ENCODE measurements around the gene NBEA. TPM values are rescaled to one million over a fixed set of nuclear protein-coding genes. Genes with fewer than 3 reads are reported as not detected.
A peak's percentile ranks its signal among the peaks of the same experiment; 100 is the strongest.

Gene NBEA
- total RNA-seq, 1 experiment from 2014 or later: 5.1 TPM

GRCh38 chr13:35157143-35157755, 215.2 kb downstream of the NBEA start:
- in situ Hi-C loops (cut with HindIII; ENCODE audit: low sequenced_read_pairs): no loop called here
- peak; percentile 83 for DNase-seq (ENCODE audit: low spot score)

DNA sequence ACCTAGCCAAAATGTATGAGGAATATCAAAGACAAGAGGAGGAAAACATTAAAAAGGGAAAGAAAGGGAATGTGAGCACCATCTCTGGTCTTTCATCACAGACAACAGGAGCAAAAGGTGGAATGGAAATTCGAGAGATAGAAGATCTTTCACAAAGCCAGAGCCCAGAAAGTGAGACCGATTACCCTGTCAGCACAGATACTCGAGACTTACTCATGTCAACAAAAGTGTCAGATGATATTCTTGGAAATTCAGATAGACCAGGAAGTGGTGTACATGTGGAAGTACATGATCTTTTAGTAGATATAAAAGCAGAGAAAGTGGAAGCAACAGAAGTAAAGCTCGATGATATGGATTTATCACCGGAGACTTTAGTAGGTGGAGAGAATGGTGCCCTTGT, 217.0 kb downstream of the NBEA start:
- DNase-seq (ENCODE audit: low spot score): no peak
- in situ Hi-C loops (cut with HindIII; ENCODE audit: low sequenced_read_pairs): no loop called here

DNA sequence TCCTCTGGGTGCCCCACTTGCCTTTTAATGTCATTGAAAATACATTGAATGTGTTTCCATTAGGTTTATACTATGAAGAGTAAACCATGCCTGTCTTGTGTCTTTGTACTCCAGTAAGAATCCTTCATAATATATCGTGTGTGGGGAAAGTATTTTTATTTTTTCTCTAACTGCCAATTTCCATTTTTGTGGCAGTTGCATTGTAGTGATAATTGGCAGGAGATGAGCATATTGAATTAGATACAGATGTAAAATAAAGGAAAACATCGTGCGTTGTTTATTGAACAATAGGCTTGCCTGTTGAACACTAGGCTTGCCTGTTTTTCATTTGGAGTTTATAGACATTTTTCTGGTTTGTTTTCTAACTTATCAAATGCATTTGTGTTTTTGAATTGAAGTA, 218.8 kb downstream of the NBEA start:
- in situ Hi-C loops (cut with HindIII; ENCODE audit: low sequenced_read_pairs): no loop called here
- DNase-seq (ENCODE audit: low spot score): no peak

- no peak for DNase-seq (ENCODE audit: low spot score)
- in situ Hi-C loops (cut with HindIII; ENCODE audit: low sequenced_read_pairs): no loop called here
Measured at GRCh38 chr13:35162420-35162819, 220.3 kb downstream of the NBEA start.

DNA sequence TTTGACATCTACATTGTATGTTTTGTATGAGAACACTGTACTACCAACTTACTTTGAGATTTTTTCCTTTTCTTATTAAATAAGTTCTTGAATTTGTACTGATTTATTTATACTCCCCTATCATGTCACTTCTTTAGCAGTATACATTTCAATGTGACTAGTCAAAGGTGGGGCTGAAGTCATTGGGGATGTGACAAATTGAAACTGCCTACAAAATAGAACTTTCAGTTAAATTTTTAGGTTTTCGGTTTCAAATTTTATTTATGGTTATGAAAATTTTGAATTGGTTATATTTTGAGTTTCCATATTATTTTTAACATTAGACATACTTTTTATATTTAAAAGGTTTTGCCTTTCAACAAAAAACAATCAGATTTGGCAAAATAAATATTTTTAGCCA, 221.6 kb downstream of the NBEA start:
- no peak for DNase-seq (ENCODE audit: low spot score)
- in situ Hi-C loops (cut with HindIII; ENCODE audit: low sequenced_read_pairs): no loop called here

- peak; percentile 78 for DNase-seq (ENCODE audit: low spot score)
- in situ Hi-C loops (cut with HindIII; ENCODE audit: low sequenced_read_pairs): no loop called here
Measured at GRCh38 chr13:35164324-35164932, 222.4 kb downstream of the NBEA start.

- DNase-seq (ENCODE audit: low spot score): peak; percentile 36
- in situ Hi-C loops (cut with HindIII; ENCODE audit: low sequenced_read_pairs): no loop called here
Measured at GRCh38 chr13:35165205-35165604, 223.1 kb downstream of the NBEA start.

DNA sequence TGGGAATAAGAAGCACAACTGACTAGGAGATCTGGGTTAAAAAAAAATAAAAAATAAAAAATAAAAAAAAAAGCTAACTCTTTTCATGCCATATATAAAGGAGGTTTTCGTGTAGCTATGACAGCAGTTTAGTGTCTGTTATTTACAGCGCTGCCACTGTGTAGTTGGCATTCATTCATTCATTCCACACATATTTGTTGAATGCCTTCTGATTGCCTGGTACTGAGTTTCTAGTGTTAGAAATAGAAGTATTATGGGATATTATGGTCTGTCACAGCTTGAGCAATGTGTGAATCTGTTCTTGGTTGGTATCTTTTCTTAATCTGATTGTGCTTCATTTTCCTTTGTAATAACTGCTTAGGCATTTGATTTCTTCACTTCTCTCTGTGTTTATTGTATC, 237.4 kb downstream of the NBEA start:
- no peak for DNase-seq (ENCODE audit: low spot score)
- in situ Hi-C loops (cut with HindIII; ENCODE audit: low sequenced_read_pairs): no loop called here

DNA sequence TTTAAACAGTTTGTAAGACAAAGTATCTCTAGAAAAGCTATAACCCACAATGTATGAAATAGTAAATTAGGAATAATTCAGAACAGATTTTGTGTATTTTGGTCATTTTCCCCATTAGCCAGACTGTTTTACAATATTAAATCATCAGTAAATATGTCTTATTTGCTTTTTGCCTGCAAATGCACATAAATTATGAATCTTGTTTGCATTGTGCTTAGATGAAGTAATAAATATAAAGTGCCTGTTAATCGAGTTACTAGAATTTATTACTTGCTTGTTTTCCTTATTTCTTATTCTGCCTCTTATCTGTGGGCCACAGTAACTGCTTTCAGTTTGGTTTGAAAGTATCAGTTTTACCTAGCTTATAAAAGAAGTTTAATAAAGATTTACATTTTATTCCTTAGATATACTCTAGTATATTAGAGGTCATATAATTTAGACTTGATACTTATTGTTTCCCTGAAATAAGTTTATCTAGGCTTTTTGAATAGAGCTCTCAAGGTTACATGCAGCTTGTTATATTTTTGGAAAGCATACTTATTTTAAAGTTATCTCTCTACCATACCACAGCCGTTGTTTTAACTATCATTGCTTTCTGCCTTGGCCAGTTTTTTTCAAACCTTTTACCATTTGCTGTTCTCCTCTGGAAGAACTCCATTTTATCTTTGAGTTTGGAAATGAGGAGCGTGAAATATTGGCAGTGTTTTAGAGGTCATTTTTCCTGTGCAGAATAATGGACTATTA, 238.0 kb downstream of the NBEA start:
- DNase-seq (ENCODE audit: low spot score): no peak
- in situ Hi-C loops (cut with HindIII; ENCODE audit: low sequenced_read_pairs): no loop called here

DNA sequence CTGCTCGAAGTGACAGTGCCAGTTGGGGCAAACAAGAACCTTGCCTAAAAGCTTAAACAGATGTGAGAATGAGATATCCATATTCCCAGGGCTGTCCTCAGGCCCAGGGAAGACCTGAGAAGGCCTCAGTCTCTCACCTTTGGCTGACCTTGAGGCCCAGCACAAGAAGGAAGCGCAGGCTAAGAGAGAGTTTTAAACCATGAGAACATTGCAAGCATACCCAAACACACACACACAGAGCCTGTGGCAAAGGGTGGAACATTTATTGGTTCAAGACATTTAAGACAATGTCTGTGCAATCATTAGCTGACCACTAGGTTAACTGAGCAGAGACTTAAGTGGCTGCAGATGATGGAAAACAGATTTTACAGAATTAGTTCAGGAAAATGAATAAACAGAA, 248.2 kb downstream of the NBEA start:
- in situ Hi-C loops (cut with HindIII; ENCODE audit: low sequenced_read_pairs): no loop called here

GRCh38 chr13:35191883-35192282, 249.8 kb downstream of the NBEA start:
- in situ Hi-C loops (cut with HindIII; ENCODE audit: low sequenced_read_pairs): no loop called here
- DNase-seq (ENCODE audit: low spot score): no peak

More for the DNA sequence above, 248.2 kb downstream of the NBEA start:
- no peak for DNase-seq (ENCODE audit: low spot score)

GRCh38 chr13:35198613-35199200, 256.6 kb downstream of the NBEA start:
- DNase-seq (ENCODE audit: low spot score): peak; percentile 46
- in situ Hi-C loops (cut with HindIII; ENCODE audit: low sequenced_read_pairs): no loop called here

DNA sequence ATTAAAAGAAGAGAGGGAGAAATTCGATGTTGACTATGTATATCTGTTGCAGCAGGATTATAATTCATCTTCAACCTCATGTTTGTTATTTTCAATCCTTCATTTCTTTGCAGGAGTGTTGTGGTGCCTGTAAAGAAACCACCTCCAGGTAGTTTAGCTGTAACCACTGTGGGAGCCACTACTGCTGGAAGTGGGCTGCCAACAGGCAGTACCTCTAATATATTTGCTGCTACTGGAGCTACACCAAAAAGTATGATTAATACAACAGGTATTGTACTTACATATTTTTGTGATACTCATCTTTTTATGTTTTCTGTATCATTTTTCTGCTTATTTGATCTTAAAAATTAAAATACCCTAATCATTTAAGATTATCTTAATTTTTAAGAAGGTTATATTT, 266.5 kb downstream of the NBEA start:
- in situ Hi-C loops (cut with HindIII; ENCODE audit: low sequenced_read_pairs): no loop called here
- DNase-seq (ENCODE audit: low spot score): no peak

DNA sequence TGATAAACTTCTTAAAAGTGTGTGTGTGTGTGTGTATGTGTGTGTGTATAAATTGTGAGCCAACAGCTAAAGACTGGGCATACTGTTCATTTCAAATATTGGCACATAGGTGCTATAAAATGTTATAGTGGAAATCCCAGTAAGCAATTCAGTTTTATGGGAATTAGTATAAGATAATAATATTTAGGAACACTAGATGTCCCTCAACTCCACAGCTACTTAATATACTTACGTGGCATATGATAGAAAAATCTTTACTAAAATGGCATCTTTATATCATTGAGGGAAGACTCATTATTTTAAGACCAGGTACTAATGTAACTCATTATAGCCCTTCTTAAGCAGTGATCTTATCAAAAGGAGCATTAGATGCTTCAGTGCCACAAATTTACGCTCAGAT, 268.2 kb downstream of the NBEA start:
- in situ Hi-C loops (cut with HindIII; ENCODE audit: low sequenced_read_pairs): no loop called here
- peak; percentile 58 for DNase-seq (ENCODE audit: low spot score)

GRCh38 chr13:35211949-35212348, 269.9 kb downstream of the NBEA start:
- no peak for DNase-seq (ENCODE audit: low spot score)
- in situ Hi-C loops (cut with HindIII; ENCODE audit: low sequenced_read_pairs): no loop called here

DNA sequence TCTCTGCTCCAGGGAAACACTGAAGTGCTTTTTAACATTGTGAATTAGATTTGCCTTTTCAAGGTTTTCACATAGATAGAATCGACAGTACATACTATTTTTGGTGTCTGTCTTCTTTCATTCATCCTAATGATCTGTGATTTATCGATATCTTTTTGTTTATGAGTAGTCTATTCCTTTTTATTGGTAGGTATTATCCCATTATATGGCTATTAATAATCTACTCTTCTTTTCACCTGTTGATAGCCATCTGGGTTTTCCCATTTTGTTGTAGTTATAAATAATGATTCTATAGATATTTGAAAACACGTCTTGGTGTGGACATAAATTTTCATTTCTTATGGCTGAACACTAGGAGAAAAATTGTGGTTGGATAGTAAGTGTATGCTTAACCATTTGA, 271.8 kb downstream of the NBEA start:
- no peak for DNase-seq (ENCODE audit: low spot score)
- in situ Hi-C loops (cut with HindIII; ENCODE audit: low sequenced_read_pairs): no loop called here

- in situ Hi-C loops (cut with HindIII; ENCODE audit: low sequenced_read_pairs): no loop called here
- DNase-seq (ENCODE audit: low spot score): no peak
Measured at GRCh38 chr13:35216131-35216530, 274.1 kb downstream of the NBEA start.

- in situ Hi-C loops (cut with HindIII; ENCODE audit: low sequenced_read_pairs): no loop called here
- DNase-seq (ENCODE audit: low spot score): no peak
Measured at GRCh38 chr13:35219021-35219420, 277.0 kb downstream of the NBEA start.

DNA sequence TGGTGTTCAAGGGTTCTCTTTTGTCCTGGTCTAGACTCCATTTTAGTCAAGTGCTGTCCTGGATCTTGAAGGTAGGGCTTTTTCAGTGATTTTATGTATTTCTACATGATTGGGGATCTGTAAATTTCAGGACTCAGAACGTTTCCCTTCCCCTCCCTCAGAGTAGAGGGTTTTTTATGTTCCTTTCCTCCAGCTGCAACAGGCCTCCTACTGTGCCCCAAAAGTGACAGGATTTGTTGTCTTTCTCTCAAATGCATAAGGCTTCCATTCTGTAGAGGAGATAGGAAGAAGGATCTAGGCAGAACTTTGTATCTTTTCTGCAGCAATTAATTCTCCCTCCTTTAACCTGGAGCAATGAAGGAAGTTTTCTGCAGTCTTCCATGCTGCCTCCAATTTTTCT, 283.1 kb downstream of the NBEA start:
- no peak for DNase-seq (ENCODE audit: low spot score)
- in situ Hi-C loops (cut with HindIII; ENCODE audit: low sequenced_read_pairs): no loop called here

- in situ Hi-C loops (cut with HindIII; ENCODE audit: low sequenced_read_pairs): no loop called here
- DNase-seq (ENCODE audit: low spot score): no peak
Measured at GRCh38 chr13:35225582-35225981, 283.5 kb downstream of the NBEA start.

Data from G401 (cell line).